ENCODE measurements around the gene NAV3.
A peak's percentile ranks its signal among the peaks of the same experiment; 100 is the strongest.

The NAV3 gene

DNA sequence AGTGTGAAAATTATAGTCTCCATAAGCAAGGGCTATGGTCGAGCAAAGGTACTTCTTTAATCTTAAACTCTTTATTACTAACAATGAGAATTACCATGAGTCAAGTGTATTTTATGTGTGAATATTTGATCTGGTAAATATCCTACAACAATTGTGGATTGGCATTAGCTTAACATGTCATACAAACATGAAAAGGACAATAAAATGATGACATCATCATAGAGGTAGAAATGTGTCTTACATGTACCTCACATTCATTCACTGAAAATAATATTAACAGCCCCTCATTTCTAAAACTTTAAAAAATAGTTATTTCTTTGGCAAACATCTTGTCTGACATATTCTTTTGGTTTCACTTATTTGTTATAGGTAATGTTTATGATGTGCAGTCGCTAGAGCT is 355.0 kb downstream of the NAV3 start:
- no peak overlapping the region for H2AFZ ChIP-seq (ENCODE audit: low read depth, low read length)
- peaks cover 5% of the 10 kb centered on the region for H3K9me3 ChIP-seq (ENCODE audit: low read length)
- no peaks in the 10 kb centered on the region for H3K36me3 ChIP-seq (ENCODE audit: insufficient read depth, low read length)

DNA sequence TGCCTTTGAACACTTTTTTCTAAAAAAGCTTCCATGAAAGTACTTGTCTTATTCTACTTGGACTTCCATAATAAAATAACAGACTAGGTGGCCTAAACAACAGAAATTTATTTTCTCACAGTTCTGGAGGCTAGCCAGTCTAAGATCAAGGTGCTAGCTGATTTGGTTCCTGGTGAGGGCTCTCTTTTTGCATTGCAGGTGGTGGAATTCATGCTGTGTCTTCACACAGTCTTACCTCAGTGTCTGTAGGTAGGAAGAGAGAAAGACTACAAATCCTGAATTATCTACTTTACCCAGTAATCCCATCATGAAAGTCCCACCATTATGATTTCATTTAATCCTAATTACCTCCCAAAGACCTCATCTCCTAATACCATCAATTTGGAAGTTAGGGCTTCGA is 356.0 kb downstream of the NAV3 start:
- no peaks in the 10 kb centered on the region for H3K27me3 ChIP-seq (ENCODE audit: insufficient read depth, low read length)
- H2AFZ ChIP-seq (ENCODE audit: low read depth, low read length) = no peak overlapping the region
- H3K4me3 ChIP-seq (ENCODE audit: low read length) = no peak overlapping the region
- peaks cover 5% of the 10 kb centered on the region for H3K9me3 ChIP-seq (ENCODE audit: low read length)
- no peaks in the 10 kb centered on the region for H3K36me3 ChIP-seq (ENCODE audit: insufficient read depth, low read length)
- no peaks in the 10 kb centered on the region for H3K4me1 ChIP-seq (ENCODE audit: insufficient read depth, low read length)

More for the DNA sequence above, 355.0 kb downstream of the NAV3 start:
- Histone ChIP-seq H3K27me3 (ENCODE audit: insufficient read depth, low read length) (no peaks in the 10 kb centered on the region), H3K4me3 (ENCODE audit: low read length) (no peak overlapping the region), H3K4me1 (ENCODE audit: insufficient read depth, low read length) (no peaks in the 10 kb centered on the region)

DNA sequence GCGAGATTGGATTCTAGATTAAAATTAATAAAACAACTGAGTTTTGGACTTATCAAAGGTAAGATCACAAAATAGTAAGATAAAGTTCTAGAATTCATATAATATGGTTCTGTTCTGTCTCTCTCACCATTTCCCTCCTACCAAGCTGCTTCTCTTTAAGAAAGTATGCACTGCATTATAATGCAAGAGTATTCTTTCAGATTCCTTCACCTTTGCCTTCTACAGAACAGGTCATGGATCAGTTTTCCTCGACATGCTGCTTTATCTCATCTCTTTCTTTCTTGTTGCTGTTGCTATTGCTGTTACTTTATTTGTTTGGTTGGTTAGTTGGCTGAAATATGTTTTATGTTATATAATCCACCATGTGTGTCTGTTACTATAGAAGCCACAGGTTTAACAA is 357.0 kb downstream of the NAV3 start:
- Histone ChIP-seq H3K9me3 (ENCODE audit: low read length) (peaks cover 5% of the 10 kb centered on the region), H3K36me3 (ENCODE audit: insufficient read depth, low read length) (no peaks in the 10 kb centered on the region), H3K27me3 (ENCODE audit: insufficient read depth, low read length) (no peaks in the 10 kb centered on the region)

DNA sequence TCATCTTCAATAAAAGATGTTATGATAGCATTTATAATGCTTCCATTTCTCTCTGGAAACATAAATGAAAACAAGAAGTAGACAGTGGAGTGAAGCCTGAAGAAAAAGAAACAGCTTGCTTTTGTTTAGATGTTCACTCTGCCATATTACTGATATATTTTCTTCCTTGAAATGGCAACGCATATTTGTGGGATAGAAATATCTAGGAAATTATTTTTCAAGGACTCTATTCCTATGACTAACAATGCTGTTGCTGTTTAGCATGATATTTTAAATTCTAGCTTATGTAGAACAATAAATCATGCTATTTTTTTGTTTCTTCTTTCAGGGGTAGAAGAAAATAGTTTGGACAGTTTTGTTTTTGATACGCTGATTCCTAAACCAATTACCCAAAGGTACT is 359.0 kb downstream of the NAV3 start:
- no peaks in the 10 kb centered on the region for H3K4me1 ChIP-seq (ENCODE audit: insufficient read depth, low read length)
- H3K36me3 ChIP-seq (ENCODE audit: insufficient read depth, low read length) = no peaks in the 10 kb centered on the region
- H3K4me3 ChIP-seq (ENCODE audit: low read length) = no peak overlapping the region
- H2AFZ ChIP-seq (ENCODE audit: low read depth, low read length) = no peak overlapping the region
- no peaks in the 10 kb centered on the region for H3K27me3 ChIP-seq (ENCODE audit: insufficient read depth, low read length)
- H3K9me3 ChIP-seq (ENCODE audit: low read length) = peaks cover 2% of the 10 kb centered on the region

More for the DNA sequence above, 357.0 kb downstream of the NAV3 start:
- H3K4me1 ChIP-seq (ENCODE audit: insufficient read depth, low read length) = no peaks in the 10 kb centered on the region
- H3K4me3 ChIP-seq (ENCODE audit: low read length) = no peak overlapping the region
- H2AFZ ChIP-seq (ENCODE audit: low read depth, low read length) = no peak overlapping the region

DNA sequence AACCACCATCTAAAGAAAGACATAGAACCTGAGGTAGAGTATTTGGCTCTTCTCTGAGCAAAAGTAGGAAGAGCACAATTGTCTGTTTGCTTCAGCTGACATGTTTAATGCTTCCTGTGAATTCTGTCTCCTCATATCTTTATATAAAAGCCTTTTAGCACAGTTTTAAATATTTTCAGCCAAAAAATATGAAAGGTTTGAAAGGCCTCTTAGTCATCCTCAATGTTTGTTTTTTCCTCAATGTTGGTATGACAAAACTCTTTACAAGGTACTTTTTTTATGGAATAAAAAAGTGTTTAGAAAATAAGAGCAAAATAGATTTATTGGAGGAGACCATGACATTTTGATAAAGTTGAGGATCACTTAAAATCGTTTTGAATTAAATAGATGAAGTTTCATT is 360.9 kb downstream of the NAV3 start:
- Histone ChIP-seq H3K4me3 (ENCODE audit: low read length) (no peak overlapping the region), H2AFZ (ENCODE audit: low read depth, low read length) (no peak overlapping the region), H3K27me3 (ENCODE audit: insufficient read depth, low read length) (no peaks in the 10 kb centered on the region), H3K4me1 (ENCODE audit: insufficient read depth, low read length) (no peaks in the 10 kb centered on the region), H3K9me3 (ENCODE audit: low read length) (peaks cover 2% of the 10 kb centered on the region), H3K36me3 (ENCODE audit: insufficient read depth, low read length) (no peaks in the 10 kb centered on the region)

DNA sequence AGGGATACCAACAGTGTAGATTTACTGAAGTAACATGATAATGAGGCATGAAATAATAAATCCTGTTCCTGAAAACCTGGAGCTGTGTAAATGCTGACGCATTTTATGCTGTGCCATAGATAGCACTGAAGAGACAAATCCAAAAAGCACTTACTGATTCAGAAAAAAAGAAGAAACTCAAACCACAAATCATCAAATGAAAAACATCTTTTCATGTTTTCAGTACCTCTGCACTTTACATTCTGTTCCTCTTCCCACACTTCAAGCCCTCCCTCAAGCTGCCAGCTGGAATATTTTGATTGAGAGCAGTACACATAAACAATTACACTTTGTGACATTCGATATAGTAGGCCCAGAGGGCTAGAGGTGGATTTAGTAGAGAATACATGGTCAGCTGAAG is 362.3 kb downstream of the NAV3 start:
- Histone ChIP-seq H2AFZ (ENCODE audit: low read depth, low read length) (no peak overlapping the region), H3K27me3 (ENCODE audit: insufficient read depth, low read length) (no peaks in the 10 kb centered on the region), H3K4me3 (ENCODE audit: low read length) (no peak overlapping the region), H3K36me3 (ENCODE audit: insufficient read depth, low read length) (no peaks in the 10 kb centered on the region), H3K4me1 (ENCODE audit: insufficient read depth, low read length) (no peaks in the 10 kb centered on the region), H3K9me3 (ENCODE audit: low read length) (no peaks in the 10 kb centered on the region)

DNA sequence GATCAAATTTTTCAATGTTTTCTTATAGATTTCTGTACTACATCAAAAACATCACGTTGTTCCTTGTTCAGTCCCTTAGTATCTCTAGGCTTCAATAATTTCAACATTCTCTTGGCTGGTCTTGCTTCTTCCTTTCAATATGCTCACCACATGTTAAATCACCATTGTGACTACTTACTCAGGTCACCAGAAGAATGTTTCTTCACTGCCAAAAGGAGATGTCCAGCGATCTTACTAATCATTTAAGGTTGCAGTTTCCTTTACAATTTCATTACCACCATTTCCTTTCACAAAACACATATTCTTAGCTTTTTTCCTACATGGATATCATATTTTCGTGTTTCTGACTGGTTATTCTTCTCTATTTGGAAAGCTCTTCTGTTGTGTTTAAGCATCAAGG is 363.8 kb downstream of the NAV3 start:
- no peaks in the 10 kb centered on the region for H3K36me3 ChIP-seq (ENCODE audit: insufficient read depth, low read length)
- H3K27me3 ChIP-seq (ENCODE audit: insufficient read depth, low read length) = no peaks in the 10 kb centered on the region
- no peak overlapping the region for H3K4me3 ChIP-seq (ENCODE audit: low read length)
- H2AFZ ChIP-seq (ENCODE audit: low read depth, low read length) = no peak overlapping the region
- H3K9me3 ChIP-seq (ENCODE audit: low read length) = no peaks in the 10 kb centered on the region
- H3K4me1 ChIP-seq (ENCODE audit: insufficient read depth, low read length) = no peaks in the 10 kb centered on the region

DNA sequence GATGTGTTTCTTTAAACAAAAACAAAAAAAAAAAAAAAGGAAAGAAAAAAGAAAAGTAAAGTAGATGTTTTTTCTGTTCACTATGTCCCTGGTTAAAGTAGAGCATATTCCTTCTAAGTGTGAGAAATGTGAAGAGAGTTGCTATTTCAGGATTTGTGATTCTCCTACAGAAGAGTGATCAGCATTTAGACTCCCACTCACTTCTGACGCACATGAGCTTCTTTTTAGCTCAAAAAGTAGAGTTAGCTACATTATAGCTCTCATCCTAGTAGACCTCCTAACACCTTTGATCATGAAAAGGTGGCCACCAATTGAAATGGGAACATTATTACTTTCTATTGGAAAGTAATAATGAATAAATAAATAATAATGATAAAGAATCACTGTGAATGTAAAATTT is 368.2 kb downstream of the NAV3 start:
- H3K4me3 ChIP-seq (ENCODE audit: low read length) = no peak overlapping the region
- H3K36me3 ChIP-seq (ENCODE audit: insufficient read depth, low read length) = no peaks in the 10 kb centered on the region
- H3K9me3 ChIP-seq (ENCODE audit: low read length) = no peaks in the 10 kb centered on the region
- no peaks in the 10 kb centered on the region for H3K27me3 ChIP-seq (ENCODE audit: insufficient read depth, low read length)
- H3K4me1 ChIP-seq (ENCODE audit: insufficient read depth, low read length) = no peaks in the 10 kb centered on the region
- H2AFZ ChIP-seq (ENCODE audit: low read depth, low read length) = no peak overlapping the region

DNA sequence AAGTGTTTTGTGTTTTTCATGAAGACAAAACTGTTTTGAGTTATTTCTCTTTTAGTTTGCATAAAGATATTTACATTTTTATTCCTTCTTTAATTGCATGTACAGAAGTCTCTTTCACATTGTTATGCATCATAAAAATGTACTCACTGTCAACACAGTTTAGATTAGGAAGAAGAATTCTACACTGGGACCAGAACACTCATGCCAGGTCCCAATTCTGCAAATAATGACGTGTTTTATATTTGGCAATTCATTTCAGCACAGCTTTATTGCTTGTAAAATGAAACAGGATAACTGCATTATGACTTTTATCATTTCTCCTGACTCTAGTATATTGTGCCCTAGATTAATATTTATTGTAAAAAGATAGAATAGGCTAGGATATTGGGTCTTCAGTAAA is 369.2 kb downstream of the NAV3 start:
- Histone ChIP-seq H2AFZ (ENCODE audit: low read depth, low read length) (no peak overlapping the region), H3K4me1 (ENCODE audit: insufficient read depth, low read length) (no peaks in the 10 kb centered on the region), H3K9me3 (ENCODE audit: low read length) (no peaks in the 10 kb centered on the region), H3K27me3 (ENCODE audit: insufficient read depth, low read length) (no peaks in the 10 kb centered on the region), H3K36me3 (ENCODE audit: insufficient read depth, low read length) (no peaks in the 10 kb centered on the region), H3K4me3 (ENCODE audit: low read length) (no peak overlapping the region)

DNA sequence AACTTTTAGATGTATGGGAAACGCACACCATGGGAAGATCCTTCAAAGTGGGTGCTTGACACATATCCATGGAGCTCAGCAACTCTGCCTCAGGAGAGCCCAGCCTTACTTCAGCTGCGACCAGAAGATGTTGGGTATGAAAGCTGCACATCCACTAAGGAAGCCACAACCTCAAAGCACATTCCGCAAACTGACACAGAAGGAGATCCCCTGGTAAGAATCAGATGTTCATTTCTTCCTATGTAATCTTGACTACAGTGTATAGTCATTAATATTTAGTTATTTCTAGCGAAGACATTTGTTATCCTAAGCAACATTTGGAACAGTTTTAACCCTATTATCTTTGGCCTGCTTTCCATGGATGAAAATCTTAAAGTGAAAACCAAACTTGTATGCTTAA is 374.2 kb downstream of the NAV3 start:
- no peaks in the 10 kb centered on the region for H3K9me3 ChIP-seq (ENCODE audit: low read length)
- H3K4me1 ChIP-seq (ENCODE audit: insufficient read depth, low read length) = peaks cover 7% of the 10 kb centered on the region
- no peaks in the 10 kb centered on the region for H3K36me3 ChIP-seq (ENCODE audit: insufficient read depth, low read length)
- no peak overlapping the region for H2AFZ ChIP-seq (ENCODE audit: low read depth, low read length)
- no peak overlapping the region for H3K4me3 ChIP-seq (ENCODE audit: low read length)
- H3K27me3 ChIP-seq (ENCODE audit: insufficient read depth, low read length) = no peaks in the 10 kb centered on the region

DNA sequence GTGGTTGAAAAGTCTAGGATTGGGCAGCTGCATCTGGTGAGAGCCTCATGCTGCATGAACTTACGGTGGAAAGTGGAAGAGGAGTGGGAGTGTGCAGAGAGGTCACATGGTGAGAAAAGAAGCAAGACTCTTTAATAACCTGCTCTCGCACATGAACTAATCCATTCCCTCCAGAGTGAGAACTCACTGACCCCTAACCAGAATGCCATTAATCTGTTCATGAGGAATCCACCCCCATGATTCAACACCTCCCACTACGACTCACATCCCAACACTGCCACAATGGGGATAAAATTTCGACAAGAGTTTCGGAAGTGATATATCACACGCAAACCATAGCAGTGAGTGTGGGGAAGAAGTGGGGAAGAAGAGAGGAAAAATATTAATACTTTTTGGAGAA is 377.4 kb downstream of the NAV3 start:
- Histone ChIP-seq H3K9me3 (ENCODE audit: low read length) (no peaks in the 10 kb centered on the region), H3K4me1 (ENCODE audit: insufficient read depth, low read length) (peaks cover 17% of the 10 kb centered on the region), H3K4me3 (ENCODE audit: low read length) (no peak overlapping the region), H3K27me3 (ENCODE audit: insufficient read depth, low read length) (no peaks in the 10 kb centered on the region), H3K36me3 (ENCODE audit: insufficient read depth, low read length) (no peaks in the 10 kb centered on the region), H2AFZ (ENCODE audit: low read depth, low read length) (no peak overlapping the region)

DNA sequence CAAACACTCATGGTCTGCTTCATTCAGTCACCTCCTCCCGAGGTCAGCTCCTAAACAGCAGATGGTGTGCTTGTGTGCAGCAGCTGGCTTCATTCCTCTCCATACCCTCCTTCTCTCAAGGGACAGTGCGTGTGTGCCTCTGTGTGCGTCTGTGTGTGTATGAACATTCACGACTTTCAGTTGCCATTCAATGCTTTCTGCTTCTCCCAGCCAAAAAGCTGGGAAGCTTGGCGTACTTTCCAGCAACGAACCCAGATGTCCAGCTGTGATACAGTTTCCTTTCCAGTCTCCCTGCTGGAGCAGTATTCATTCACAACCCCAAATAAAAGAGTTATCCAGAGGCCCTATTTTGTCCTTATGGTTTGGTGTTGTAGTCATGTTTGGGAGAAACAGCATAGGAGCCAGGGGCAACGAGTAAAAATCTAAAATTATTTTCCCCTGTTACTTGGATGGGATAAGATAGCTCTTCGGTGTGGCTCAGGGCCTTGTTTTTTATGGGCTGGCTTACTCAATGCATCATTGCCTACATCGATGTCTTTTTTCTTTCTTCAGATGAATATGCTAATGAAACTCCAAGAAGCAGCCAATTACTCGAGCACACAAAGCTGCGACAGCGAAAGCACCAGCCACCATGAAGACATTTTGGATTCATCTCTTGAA is 379.3 kb downstream of the NAV3 start:
- no peaks in the 10 kb centered on the region for H3K36me3 ChIP-seq (ENCODE audit: insufficient read depth, low read length)
- H2AFZ ChIP-seq (ENCODE audit: low read depth, low read length) = peak overlapping the region; percentile 48
- no peaks in the 10 kb centered on the region for H3K9me3 ChIP-seq (ENCODE audit: low read length)
- H3K27me3 ChIP-seq (ENCODE audit: insufficient read depth, low read length) = no peaks in the 10 kb centered on the region
- peaks cover 17% of the 10 kb centered on the region for H3K4me1 ChIP-seq (ENCODE audit: insufficient read depth, low read length)
- H3K4me3 ChIP-seq (ENCODE audit: low read length) = peak overlapping the region; percentile 11

DNA sequence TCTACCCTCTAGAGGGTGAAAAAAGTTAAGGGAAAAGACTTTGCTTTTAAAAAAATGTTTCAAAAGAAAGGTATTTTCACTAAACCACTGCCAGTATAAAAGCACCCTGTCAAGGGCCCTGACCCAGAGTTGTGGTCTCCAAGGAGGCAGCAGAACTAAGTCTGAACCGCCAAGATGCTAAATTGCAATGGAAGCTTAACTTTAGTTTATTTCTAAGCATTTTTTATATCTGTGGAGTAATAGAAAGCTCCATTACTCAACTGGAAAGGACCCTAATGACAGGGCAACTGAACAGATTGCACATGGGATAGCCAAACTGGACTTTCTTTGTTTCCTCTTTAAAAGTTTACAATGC is 379.8 kb downstream of the NAV3 start:
- Histone ChIP-seq H3K4me3 (ENCODE audit: low read length) (no peak overlapping the region), H3K4me1 (ENCODE audit: insufficient read depth, low read length) (peaks cover 17% of the 10 kb centered on the region), H3K36me3 (ENCODE audit: insufficient read depth, low read length) (no peaks in the 10 kb centered on the region), H2AFZ (ENCODE audit: low read depth, low read length) (peak overlapping the region; percentile 48), H3K9me3 (ENCODE audit: low read length) (no peaks in the 10 kb centered on the region), H3K27me3 (ENCODE audit: insufficient read depth, low read length) (no peaks in the 10 kb centered on the region)

DNA sequence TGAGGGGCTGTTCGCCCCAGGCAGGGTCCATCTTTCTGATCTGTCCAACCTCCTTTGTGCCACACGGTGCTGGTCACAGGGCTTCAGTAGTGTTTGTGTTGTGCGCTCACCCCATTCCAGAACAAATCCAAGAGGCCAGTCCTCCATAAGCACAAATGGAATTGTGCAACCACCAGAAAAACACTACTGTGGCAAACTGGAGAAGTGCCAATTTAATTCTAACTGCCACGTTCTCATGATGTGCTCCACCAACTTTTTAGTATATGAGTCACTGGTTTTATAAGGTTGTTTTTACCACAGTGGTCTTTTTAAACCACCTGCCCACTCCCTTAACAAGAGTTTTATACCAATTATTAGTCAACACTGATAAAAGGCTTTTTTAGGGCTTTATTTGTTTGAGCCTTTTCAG is 380.2 kb downstream of the NAV3 start:
- no peaks in the 10 kb centered on the region for H3K27me3 ChIP-seq (ENCODE audit: insufficient read depth, low read length)
- peaks cover 17% of the 10 kb centered on the region for H3K4me1 ChIP-seq (ENCODE audit: insufficient read depth, low read length)
- no peak overlapping the region for H3K4me3 ChIP-seq (ENCODE audit: low read length)
- H3K9me3 ChIP-seq (ENCODE audit: low read length) = no peaks in the 10 kb centered on the region
- H3K36me3 ChIP-seq (ENCODE audit: insufficient read depth, low read length) = no peaks in the 10 kb centered on the region
- peak overlapping the region; percentile 48 for H2AFZ ChIP-seq (ENCODE audit: low read depth, low read length)
